ENCODE measurements around the gene EPS15.

EPS15 gene

GRCh38 chr1:51549016-51549619 is 30.1 kb upstream of the EPS15 start:
- TF ChIP-seq POU6F1 (CRISPR knock-in tag; IDR thresholded peaks at IDR 0.05; ENCODE audit: borderline replicate concordance, low read depth): no peak
- no peak for TF ChIP-seq TOX (CRISPR knock-in tag; IDR thresholded peaks at IDR 0.05; ENCODE audit: borderline replicate concordance)
- TF ChIP-seq TCF4 (CRISPR knock-in tag; IDR thresholded peaks at IDR 0.05; ENCODE audit: borderline replicate concordance): no peak
- TF ChIP-seq CSDC2 (CRISPR knock-in tag; IDR thresholded peaks at IDR 0.05): no peak
- no peak for TF ChIP-seq CSRNP3 (CRISPR knock-in tag; IDR thresholded peaks at IDR 0.05)
- no peak for TF ChIP-seq CREB5 (CRISPR knock-in tag; IDR thresholded peaks at IDR 0.05; ENCODE audit: low read depth)
- no peak for TF ChIP-seq GLIS3 (CRISPR knock-in tag; IDR thresholded peaks at IDR 0.05)
- TF ChIP-seq ARNTL (CRISPR knock-in tag; IDR thresholded peaks at IDR 0.05; ENCODE audit: borderline replicate concordance, low read depth): no peak
- no peak for TF ChIP-seq RARB (CRISPR knock-in tag; IDR thresholded peaks at IDR 0.05)
- no peak for TF ChIP-seq ESRRG (CRISPR knock-in tag; IDR thresholded peaks at IDR 0.05)
- no peak for TF ChIP-seq BACH2 (CRISPR knock-in tag; IDR thresholded peaks at IDR 0.05; ENCODE audit: borderline replicate concordance)
- TF ChIP-seq TSHZ2 (CRISPR knock-in tag; IDR thresholded peaks at IDR 0.05): no peak
- TF ChIP-seq OSR1 (CRISPR knock-in tag; IDR thresholded peaks at IDR 0.05): no peak
- no peak for TF ChIP-seq ISL1 (CRISPR knock-in tag; IDR thresholded peaks at IDR 0.05)
- TF ChIP-seq ZFP30 (CRISPR knock-in tag; IDR thresholded peaks at IDR 0.05): no peak
- ATAC-seq: no peak; the same call in 2 of the 3 replicates

- no peak for ATAC-seq
- TF ChIP-seq CSDC2 (CRISPR knock-in tag; IDR thresholded peaks at IDR 0.05) (no peak), ZFP3 (CRISPR knock-in tag; IDR thresholded peaks at IDR 0.05) (no peak), TSHZ2 (CRISPR knock-in tag; IDR thresholded peaks at IDR 0.05) (no peak), PPARA (CRISPR knock-in tag; IDR thresholded peaks at IDR 0.05; ENCODE audit: borderline replicate concordance) (no peak), PATZ1 (CRISPR knock-in tag; IDR thresholded peaks at IDR 0.05; ENCODE audit: borderline replicate concordance) (no peak), CREB5 (CRISPR knock-in tag; IDR thresholded peaks at IDR 0.05; ENCODE audit: low read depth) (no peak), ZFP30 (CRISPR knock-in tag; IDR thresholded peaks at IDR 0.05) (no peak), ISL1 (CRISPR knock-in tag; IDR thresholded peaks at IDR 0.05) (no peak), ZC3H10 (CRISPR knock-in tag; IDR thresholded peaks at IDR 0.05) (no peak), GLIS3 (CRISPR knock-in tag; IDR thresholded peaks at IDR 0.05) (no peak), POU6F1 (CRISPR knock-in tag; IDR thresholded peaks at IDR 0.05; ENCODE audit: borderline replicate concordance, low read depth) (no peak), CSRNP3 (CRISPR knock-in tag; IDR thresholded peaks at IDR 0.05) (no peak)
Observed at GRCh38 chr1:51543858-51544257, 24.8 kb upstream of the EPS15 start.
